K562 (cell line): ENCODE measurements around the gene PWP2. TPM values are rescaled to one million over a fixed set of nuclear protein-coding genes. Genes with fewer than 3 reads are reported as not detected.

Experiments used
- ATAC-seq: fragments of 200-7000 bp; cut with Tn5 transposase; 3 replicates; pipeline ENCODE4 v1.9.1; 2020; ENCODE audit warnings: moderate library complexity
- BruUV-seq: library from RNA; stranded (reverse); fragments of 400-500 nt; replicated peaks from 2 replicates; lab custom pipeline; 2021; lab: Mats Ljungman, UMichigan
- CTCF ChIA-PET: fragments of 300-600 bp; formaldehyde crosslinking; extraction: SDS; loops from one replicate; lab custom pipeline; 2021; ENCODE audit warnings: low intra/inter-chr PET ratio; lab: Yijun Ruan, JAX
- POLR2A ChIA-PET: fragments of 300-600, 350-650 bp; sonication (Branson Sonifier 250); formaldehyde crosslinking; extraction: SDS; loops from one replicate; lab custom pipeline; 2021; ENCODE audit warnings: antibody characterized with exemption, inconsistent platforms; lab: Yijun Ruan, JAX
- DNase-seq, 4 experiments: peaks; one replicate each; pipeline versions ENCODE4 v3.0.0 to v3.0.0-alpha.2; 2011 to 2018; ENCODE audit warnings: low spot score in 3 of 4, mixed read lengths in 3 of 4; ENCODE audit errors: extremely low read depth in 1 of 4
- FAIRE-seq: peaks from 2 replicates; lab custom pipeline; 2011; peaks lifted over from hg19 to GRCh38; lab: Jason Lieb, UNC
- H2AFZ ChIP-seq: 2 replicates; pipeline ENCODE4 v1.6.0; 2011; ENCODE audit warnings: low read depth, low read length, control low read depth, inconsistent platforms
- H3K27ac ChIP-seq: fragments of 200-600 bp; 3 replicates; pipeline ENCODE4 v1.8.0; 2011; ENCODE audit warnings: low read depth, mild to moderate bottlenecking, control low read depth, inconsistent platforms, low read length, moderate library complexity, mixed read lengths; ENCODE audit errors: extremely low read depth
- H3K27me3 ChIP-seq, 2 experiments: fragments of 300-600 bp in 1 of 2; 2 replicates in 1 of 2; 3 replicates in 1 of 2; pipeline versions ENCODE4 v1.6.0 to v1.8.0; 2011; ENCODE audit warnings: inconsistent platforms in 2 of 2, low read length in 2 of 2, mild to moderate bottlenecking in 1 of 2, mixed read lengths in 1 of 2, moderate library complexity in 1 of 2; ENCODE audit not compliant: control insufficient read depth in 2 of 2, insufficient read depth in 2 of 2
- H3K36me3 ChIP-seq: fragments of 300-600 bp; 3 replicates; pipeline ENCODE4 v1.8.0; 2011; ENCODE audit warnings: mild to moderate bottlenecking, low read length, inconsistent platforms; ENCODE audit not compliant: control insufficient read depth, insufficient read depth
- H3K4me1 ChIP-seq, 2 experiments: fragments of 200-600 bp in 1 of 2; replicated peaks in 1 of 2; 2 replicates in 1 of 2; 3 replicates in 1 of 2; pipeline versions ENCODE4 v1.5.1 to v1.8.0; 2011; ENCODE audit warnings: inconsistent platforms in 2 of 2, low read length in 2 of 2, mild to moderate bottlenecking in 1 of 2, mixed read lengths in 1 of 2, moderate library complexity in 1 of 2; ENCODE audit not compliant: control insufficient read depth in 2 of 2, insufficient read depth in 2 of 2
- H3K4me2 ChIP-seq: 2 replicates; pipeline ENCODE4 v1.6.1; 2011; ENCODE audit warnings: low read length, control low read depth, inconsistent platforms, mixed read lengths; ENCODE audit not compliant: insufficient read depth
- H3K4me3 ChIP-seq: fragments of 200-600 bp; sonication (generic), shearing (Covaris generic); 2 replicates; pipeline ENCODE4 v1.5.1; 2016; ENCODE audit warnings: control low read depth, inconsistent platforms
- H3K79me2 ChIP-seq: fragments of 200-600 bp; 3 replicates; pipeline ENCODE4 v1.8.0; 2011; ENCODE audit warnings: low read length, inconsistent platforms; ENCODE audit not compliant: control insufficient read depth, insufficient read depth
- H3K9ac ChIP-seq, 2 experiments: 2 replicates each; pipeline versions ENCODE4 v1.6.0 to v1.6.1; 2011; ENCODE audit warnings: low read depth in 2 of 2, low read length in 2 of 2, control low read depth in 1 of 2, inconsistent platforms in 1 of 2, mild to moderate bottlenecking in 1 of 2, mixed read lengths in 1 of 2; ENCODE audit not compliant: insufficient read depth in 1 of 2
- H3K9me1 ChIP-seq: one replicate; pipeline ENCODE4 v1.6.0; 2011; ENCODE audit warnings: inconsistent platforms, mild to moderate bottlenecking, low read length, moderate library complexity; ENCODE audit not compliant: control insufficient read depth, insufficient read depth
- H3K9me3 ChIP-seq: replicated peaks from 2 replicates; pipeline ENCODE4 v1.5.1; 2011; ENCODE audit warnings: low read depth, low read length, inconsistent platforms; ENCODE audit not compliant: control insufficient read depth, insufficient read depth
- H4K20me1 ChIP-seq: replicated peaks from 2 replicates; pipeline ENCODE4 v1.6.1; 2011; ENCODE audit warnings: low read length, inconsistent platforms, mixed read lengths; ENCODE audit not compliant: control insufficient read depth, insufficient read depth
- BCL6 ChIP-seq: fragments of 250-450 bp; sonication (Bioruptor Pico); IDR thresholded peaks from 2 replicates; pipeline ENCODE4 v1.4.0; 2020
- DNMT1 ChIP-seq: fragments of 450-650 bp; IDR thresholded peaks from 2 replicates; pipeline ENCODE4 v1.6.1; 2016; ENCODE audit warnings: antibody characterized with exemption, mild to moderate bottlenecking
- FOXJ3 ChIP-seq: sonication (generic); formaldehyde crosslinking; IDR thresholded peaks from 2 replicates; pipeline ENCODE4 v1.4.0; 2020; ENCODE audit warnings: mild to moderate bottlenecking, missing genetic modification reagents
- L3MBTL2 ChIP-seq: fragments of 450-650 bp; IDR thresholded peaks from 2 replicates; pipeline ENCODE4 v1.6.1; 2016; ENCODE audit warnings: mild to moderate bottlenecking, moderate library complexity
- MAFF ChIP-seq: IDR thresholded peaks from 2 replicates; pipeline ENCODE4 v1.6.1; 2012; ENCODE audit warnings: low read length, improper control_type of control experiment
- MAFG ChIP-seq: fragments of 450-650 bp; conservative IDR thresholded peaks from 2 replicates; pipeline ENCODE4 v1.6.1; 2016; ENCODE audit warnings: missing genetic modification characterization, missing compliant biosample characterization
- NCOA2 ChIP-seq, 2 experiments: fragments of 450-650 bp; IDR thresholded peaks; 2 replicates each; pipeline ENCODE4 v1.6.1; 2018; ENCODE audit warnings: mild to moderate bottlenecking in 2 of 2, moderate library complexity in 1 of 2; ENCODE audit not compliant: partially characterized antibody in 2 of 2
- NR1H2 ChIP-seq: sonication (generic); formaldehyde crosslinking; IDR thresholded peaks from 2 replicates; pipeline ENCODE4 v1.4.0; 2020; ENCODE audit warnings: mild to moderate bottlenecking, missing genetic modification reagents
- PHB ChIP-seq: fragments of 250-450 bp; sonication (Bioruptor Pico); IDR thresholded peaks from 2 replicates; pipeline ENCODE4 v1.5.0; 2021
- POLR2AphosphoS2 ChIP-seq: IDR thresholded peaks from 2 replicates; pipeline ENCODE4 v1.6.1; 2012; ENCODE audit warnings: low read length, improper control_type of control experiment
- SIRT6 ChIP-seq: IDR thresholded peaks from one replicate; pipeline ENCODE4 v1.6.1; 2012; ENCODE audit warnings: low read depth, mild to moderate bottlenecking, control low read depth, inconsistent platforms, low read length, moderate library complexity
- ZNF174 ChIP-seq: fragments of 250-450 bp; sonication (Bioruptor Pico); IDR thresholded peaks from 2 replicates; pipeline ENCODE4 v1.4.0; 2020; ENCODE audit warnings: mild to moderate bottlenecking
- ZNF232 ChIP-seq: sonication (generic); formaldehyde crosslinking; IDR thresholded peaks from 2 replicates; pipeline ENCODE4 v1.8.0; 2022; ENCODE audit warnings: mild to moderate bottlenecking, missing genetic modification reagents
- ZNF253 ChIP-seq: fragments of 250-450 bp; sonication (Bioruptor Pico); conservative IDR thresholded peaks from 2 replicates; pipeline ENCODE4 v1.6.1; 2021; ENCODE audit warnings: mild to moderate bottlenecking
- ZNF444 ChIP-seq: fragments of 250-450 bp; sonication (Bioruptor Pico); IDR thresholded peaks from 2 replicates; pipeline ENCODE4 v1.4.0; 2020; ENCODE audit warnings: mild to moderate bottlenecking, moderate library complexity
- ZNF766 ChIP-seq: fragments of 200-800 bp; sonication (Bioruptor generic); conservative IDR thresholded peaks from 2 replicates; pipeline ENCODE4 v1.6.1; 2016; ENCODE audit warnings: missing genetic modification characterization, missing compliant biosample characterization
- WGBS: fragments of 100-300 bp; shearing (Covaris generic); methylation state at CpG from one replicate; pipeline ENCODE4 v1.1.6; 2016; ENCODE audit warnings: low coverage, mixed read lengths; ENCODE audit not compliant: insufficient coverage; ENCODE audit errors: missing lambda C conversion rate; 5-methylcytosine and 5-hydroxymethylcytosine counted together
- in situ Hi-C: fragments of 300-500 bp; cut with MboI; formaldehyde crosslinking; loops from 4 replicates; pipeline ENCODE4 v1.15.0; 2018; ENCODE audit warnings: inconsistent platforms, mixed read lengths
- intact Hi-C: fragments of 100-400 bp; cut with micrococcal nuclease; formaldehyde crosslinking; loops from 2 replicates; pipeline ENCODE4 v1.14.2; 2022
- polyA plus RNA-seq, 8 experiments: library from polyadenylated mRNA; depleted of rRNA in 4 of 8; stranded (reverse) in 5 of 8; unstranded in 3 of 8; fragments of >200 nt; fragmentation: Nextera tagmentation in 2 of 8; fragmentation: Illumina TruSeq in 1 of 8; extraction: Ambion mirVana in 2 of 8; extraction: Trizol in 1 of 8; gene quantifications; 2 replicates each; pipeline versions ENCODE4 v1.2.1 to v1.2.3, GENCODE V29; 2011 to 2014; ENCODE audit warnings: inconsistent platforms in 1 of 8, missing spikeins in 1 of 8
- total RNA-seq, 7 experiments: library from RNA; depleted of rRNA in 6 of 7; stranded (reverse); fragments of >200 nt in 6 of 7; fragmentation: Illumina TruSeq in 2 of 7; extraction: Trizol in 2 of 7; gene quantifications; 2 replicates each; pipeline versions ENCODE4 v1.2.1 to v1.2.3, GENCODE V29; 2011 to 2021; ENCODE audit warnings: low replicate concordance in 1 of 7
- TF ChIP-seq, protein P1 (sequence below), 3 experiments: fragments of 200-800 bp in 1 of 3; sonication (Bioruptor generic) in 1 of 3; sonication (generic) in 1 of 3; formaldehyde crosslinking in 1 of 3; IDR thresholded peaks; 2 replicates each; pipeline versions ENCODE4 v1.6.1 to v1.8.0; 2016 to 2022; ENCODE audit warnings: mild to moderate bottlenecking in 2 of 3, missing compliant biosample characterization in 2 of 3, missing genetic modification characterization in 2 of 3, missing genetic modification reagents in 1 of 3
- TF ChIP-seq, protein P2 (sequence below), 2 experiments: fragments of 450-650 bp in 1 of 2; IDR thresholded peaks; 2 replicates each; pipeline ENCODE4 v1.6.1; 2011 to 2017; ENCODE audit warnings: low read depth in 2 of 2, antibody characterized with exemption in 1 of 2, borderline replicate concordance in 1 of 2, low read length in 1 of 2, mild to moderate bottlenecking in 1 of 2, mixed read lengths in 1 of 2; ENCODE audit not compliant: control insufficient read depth in 1 of 2
- TF ChIP-seq, protein P3 (sequence below): fragments of 250-450 bp; sonication (Bioruptor Pico); IDR thresholded peaks from 2 replicates; pipeline ENCODE4 v1.9.0; 2021; ENCODE audit warnings: mild to moderate bottlenecking

PWP2 gene
- total and polyA plus RNA-seq, 9 of the 15 experiments (the other 6 are each of a cell fraction or from before 2014, with no cell fraction given): 0.72 to 57.6 (median 31.1) TPM

- no peak overlapping the region for H3K27ac ChIP-seq
- intact Hi-C loops (no loop called here), in situ Hi-C loops (no loop called here)
- no peak overlapping the region for H3K4me3 ChIP-seq
- no peak overlapping the region for H3K9ac ChIP-seq
- no peaks in the 10 kb centered on the region for H4K20me1 ChIP-seq
- H3K9me1 ChIP-seq: no peaks in the 10 kb centered on the region
- FAIRE-seq (no peak), ATAC-seq (no peak), DNase-seq (no peak)
- 87% methylated on average over 7 of the region's 7 CpGs for WGBS
- H3K36me3 ChIP-seq: peaks cover 95% of the 10 kb centered on the region
- ChIA-PET POLR2A (interaction anchor here (0.7 to 2.4 kb wide), 2 partner anchors 8 to 91 kb away, joined by 3 to 11 read pairs; no protein-coding TSS in a partner anchor), CTCF (no interaction called here)
- no peak overlapping the region for H2AFZ ChIP-seq
- H3K79me2 ChIP-seq: no peaks in the 10 kb centered on the region
- no peak overlapping the region for H3K4me2 ChIP-seq
- no peak for TF ChIP-seq NR1H2 (CRISPR knock-in tag)
- TF ChIP-seq ZNF444 (CRISPR knock-in tag): no peak
- no peak for TF ChIP-seq PHB
- no peak for TF ChIP-seq L3MBTL2
- no peak for TF ChIP-seq MAFF
- TF ChIP-seq SIRT6: no peak
- TF ChIP-seq ZNF253 (CRISPR knock-in tag): no peak
- TF ChIP-seq, protein P1, sequence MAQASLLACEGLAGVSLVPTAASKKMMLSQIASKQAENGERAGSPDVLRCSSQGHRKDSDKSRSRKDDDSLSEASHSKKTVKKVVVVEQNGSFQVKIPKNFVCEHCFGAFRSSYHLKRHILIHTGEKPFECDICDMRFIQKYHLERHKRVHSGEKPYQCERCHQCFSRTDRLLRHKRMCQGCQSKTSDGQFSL (CRISPR knock-in tag; IDR thresholded peaks at IDR 0.05): no peak
- TF ChIP-seq, protein P1 (tag; IDR thresholded peaks at IDR 0.05): no peak
- TF ChIP-seq DNMT1: no peak
- TF ChIP-seq NCOA2 (IDR thresholded peaks at IDR 0.05; ENCODE audit: partially characterized antibody in 2 of 2): no peak
- TF ChIP-seq, protein P2, sequence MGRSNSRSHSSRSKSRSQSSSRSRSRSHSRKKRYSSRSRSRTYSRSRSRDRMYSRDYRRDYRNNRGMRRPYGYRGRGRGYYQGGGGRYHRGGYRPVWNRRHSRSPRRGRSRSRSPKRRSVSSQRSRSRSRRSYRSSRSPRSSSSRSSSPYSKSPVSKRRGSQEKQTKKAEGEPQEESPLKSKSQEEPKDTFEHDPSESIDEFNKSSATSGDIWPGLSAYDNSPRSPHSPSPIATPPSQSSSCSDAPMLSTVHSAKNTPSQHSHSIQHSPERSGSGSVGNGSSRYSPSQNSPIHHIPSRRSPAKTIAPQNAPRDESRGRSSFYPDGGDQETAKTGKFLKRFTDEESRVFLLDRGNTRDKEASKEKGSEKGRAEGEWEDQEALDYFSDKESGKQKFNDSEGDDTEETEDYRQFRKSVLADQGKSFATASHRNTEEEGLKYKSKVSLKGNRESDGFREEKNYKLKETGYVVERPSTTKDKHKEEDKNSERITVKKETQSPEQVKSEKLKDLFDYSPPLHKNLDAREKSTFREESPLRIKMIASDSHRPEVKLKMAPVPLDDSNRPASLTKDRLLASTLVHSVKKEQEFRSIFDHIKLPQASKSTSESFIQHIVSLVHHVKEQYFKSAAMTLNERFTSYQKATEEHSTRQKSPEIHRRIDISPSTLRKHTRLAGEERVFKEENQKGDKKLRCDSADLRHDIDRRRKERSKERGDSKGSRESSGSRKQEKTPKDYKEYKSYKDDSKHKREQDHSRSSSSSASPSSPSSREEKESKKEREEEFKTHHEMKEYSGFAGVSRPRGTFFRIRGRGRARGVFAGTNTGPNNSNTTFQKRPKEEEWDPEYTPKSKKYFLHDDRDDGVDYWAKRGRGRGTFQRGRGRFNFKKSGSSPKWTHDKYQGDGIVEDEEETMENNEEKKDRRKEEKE (IDR thresholded peaks at IDR 0.05; ENCODE audit: borderline replicate concordance in 1 of 2, control insufficient read depth in 1 of 2, low read depth in 2 of 2, low read length in 1 of 2): no peak
- TF ChIP-seq, protein P3, sequence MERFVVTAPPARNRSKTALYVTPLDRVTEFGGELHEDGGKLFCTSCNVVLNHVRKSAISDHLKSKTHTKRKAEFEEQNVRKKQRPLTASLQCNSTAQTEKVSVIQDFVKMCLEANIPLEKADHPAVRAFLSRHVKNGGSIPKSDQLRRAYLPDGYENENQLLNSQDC (CRISPR knock-in tag): no peak
- TF ChIP-seq BCL6: no peak
- TF ChIP-seq FOXJ3 (CRISPR knock-in tag): no peak
- no peak for TF ChIP-seq MAFG
- no peak for TF ChIP-seq POLR2AphosphoS2
- no peak for TF ChIP-seq ZNF232
- no peak for TF ChIP-seq ZNF766 (CRISPR knock-in tag)
- no peak for TF ChIP-seq ZNF174
- BruUV-seq: no TSS peak
- no peaks in the 10 kb centered on the region for H3K9me3 ChIP-seq
- no peaks in the 10 kb centered on the region for H3K27me3 ChIP-seq
- H3K4me1 ChIP-seq: peaks cover 0 to 6% of the 10 kb centered on the region in 2 experiments; a peak in 2 of 5 replicates
Observed at GRCh38 chr21:44079846-44080245, 27.4 kb upstream of the PWP2 start.
